OCI-LY7 (cell line): ENCODE measurements around the gene KREMEN2. TPM values are rescaled to one million over a fixed set of nuclear protein-coding genes. Genes with fewer than 3 reads are reported as not detected.

ENCODE experiments used
- BruUV-seq: library from RNA; stranded (reverse); fragments of 400-500 nt; replicated peaks from 2 replicates; lab custom pipeline; 2021; lab: Mats Ljungman, UMichigan
- CTCF ChIA-PET: fragments of 300-600 bp; sonication (Branson Sonifier 250); formaldehyde crosslinking; loops from one replicate; lab custom pipeline; 2022; ENCODE audit warnings: antibody characterized with exemption; ENCODE audit not compliant: unreplicated experiment; lab: Charles Lee
- POLR2A ChIA-PET: fragments of 300-600 bp; sonication (Branson Sonifier 250); formaldehyde crosslinking; loops from one replicate; lab custom pipeline; 2022; ENCODE audit warnings: antibody characterized with exemption; lab: Charles Lee
- DNase-seq: peaks from one replicate; pipeline ENCODE4 v3.0.0-alpha.2; 2015; ENCODE audit warnings: low spot score
- H2AFZ ChIP-seq: fragments of 200-600 bp; sonication (generic), shearing (Covaris generic); 2 replicates; pipeline ENCODE4 v1.6.1; 2014; ENCODE audit warnings: mild to moderate bottlenecking, antibody characterized with exemption, low read length, moderate library complexity
- H3K27ac ChIP-seq: fragments of 200-600 bp; sonication (generic); 2 replicates; pipeline ENCODE4 v1.5.1; 2014; ENCODE audit warnings: mixed run types, low read depth, mild to moderate bottlenecking, moderate library complexity, low read length, inconsistent platforms; ENCODE audit not compliant: poor library complexity, severe bottlenecking
- H3K36me3 ChIP-seq: fragments of 200-600 bp; sonication (generic); 2 replicates; pipeline ENCODE4 v1.6.1; 2014; ENCODE audit warnings: mild to moderate bottlenecking, antibody characterized with exemption, low read length, moderate library complexity, mixed read lengths; ENCODE audit not compliant: insufficient read depth
- H3K4me1 ChIP-seq: fragments of 200-600 bp; sonication (generic); 2 replicates; pipeline ENCODE4 v1.5.1; 2014; ENCODE audit warnings: mild to moderate bottlenecking, low read length; ENCODE audit not compliant: insufficient read depth, poor library complexity, severe bottlenecking
- H3K4me2 ChIP-seq: fragments of 200-600 bp; sonication (generic); 2 replicates; pipeline ENCODE4 v1.6.1; 2014; ENCODE audit warnings: mild to moderate bottlenecking, low read length
- H3K4me3 ChIP-seq: fragments of 200-600 bp; sonication (generic); 2 replicates; pipeline ENCODE4 v1.5.1; 2014; ENCODE audit warnings: mild to moderate bottlenecking, low read depth, low read length; ENCODE audit not compliant: poor library complexity, severe bottlenecking
- H3K79me2 ChIP-seq: fragments of 200-600 bp; sonication (generic); 2 replicates; pipeline ENCODE4 v1.6.1; 2016; ENCODE audit warnings: low read depth, mild to moderate bottlenecking, low read length, moderate library complexity, mixed read lengths; ENCODE audit not compliant: insufficient read depth
- H3K9me2 ChIP-seq: fragments of 200-600 bp; sonication (generic); 2 replicates; pipeline ENCODE4 v1.6.1; 2016; ENCODE audit warnings: mild to moderate bottlenecking, low read length, mixed read lengths; ENCODE audit not compliant: insufficient read depth
- H3K9me3 ChIP-seq: fragments of 200-600 bp; sonication (generic); 2 replicates; pipeline ENCODE4 v1.6.1; 2014; ENCODE audit warnings: mild to moderate bottlenecking, mixed run types, low read length, mixed read lengths
- H4K20me1 ChIP-seq: fragments of 200-600 bp; sonication (generic); 2 replicates; pipeline ENCODE4 v1.6.1; 2014; ENCODE audit warnings: mild to moderate bottlenecking, antibody characterized with exemption, low read length, moderate library complexity, mixed read lengths; ENCODE audit not compliant: insufficient read depth
- EZH2phosphoT487 ChIP-seq: fragments of 200-600 bp; sonication (generic); IDR thresholded peaks from 2 replicates; pipeline ENCODE4 v1.6.1; 2018; ENCODE audit warnings: low read depth, borderline replicate concordance, mild to moderate bottlenecking, mixed run types, antibody characterized with exemption, low read length, moderate library complexity, mixed read lengths
- intact Hi-C: fragments of 100-400 bp; cut with micrococcal nuclease; formaldehyde crosslinking; loops from one replicate; pipeline ENCODE4 v1.10.0; 2022; ENCODE audit not compliant: unreplicated experiment
- total RNA-seq, 2 experiments: library from RNA; depleted of rRNA in 1 of 2; stranded (reverse); fragments of >200 nt in 1 of 2; shearing (Covaris generic) in 1 of 2; gene quantifications; 2 replicates each; pipeline ENCODE4 v1.2.3, GENCODE V29; 2014 to 2022
- TF ChIP-seq, protein P1 (sequence below): fragments of 200-600 bp; sonication (generic); conservative IDR thresholded peaks from 2 replicates; pipeline ENCODE4 v1.5.1; 2014; ENCODE audit warnings: mild to moderate bottlenecking, antibody characterized with exemption, low read length, moderate library complexity, mixed read lengths

KREMEN2 gene
- total RNA-seq, 2 experiments from 2014 or later, result 0.09 TPM; not detected in 1

DNA sequence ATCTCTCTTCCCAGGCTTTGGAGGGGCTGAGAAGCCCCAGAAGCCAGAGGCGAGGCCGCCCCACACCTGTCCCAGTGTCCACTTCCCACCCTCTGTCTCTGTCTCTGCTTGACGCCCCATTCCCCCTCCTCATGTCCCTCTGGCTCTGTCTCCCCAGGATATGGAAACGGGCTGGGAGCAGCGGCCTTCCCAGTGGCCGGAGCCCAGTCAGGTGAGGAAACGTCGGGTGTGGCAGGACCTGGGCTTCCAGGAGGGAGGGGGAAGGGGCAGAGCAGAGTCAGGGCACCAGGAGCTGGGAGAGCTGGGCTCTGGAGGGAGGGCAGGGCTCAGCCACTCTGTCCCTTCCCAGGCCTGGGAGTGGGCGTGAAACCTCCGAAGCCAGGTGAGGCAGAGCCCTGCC is 26.8 kb downstream of the KREMEN2 start:
- H2AFZ ChIP-seq, result no peak overlapping the region
- BruUV-seq, result no TSS peak
- TF ChIP-seq, protein P1, sequence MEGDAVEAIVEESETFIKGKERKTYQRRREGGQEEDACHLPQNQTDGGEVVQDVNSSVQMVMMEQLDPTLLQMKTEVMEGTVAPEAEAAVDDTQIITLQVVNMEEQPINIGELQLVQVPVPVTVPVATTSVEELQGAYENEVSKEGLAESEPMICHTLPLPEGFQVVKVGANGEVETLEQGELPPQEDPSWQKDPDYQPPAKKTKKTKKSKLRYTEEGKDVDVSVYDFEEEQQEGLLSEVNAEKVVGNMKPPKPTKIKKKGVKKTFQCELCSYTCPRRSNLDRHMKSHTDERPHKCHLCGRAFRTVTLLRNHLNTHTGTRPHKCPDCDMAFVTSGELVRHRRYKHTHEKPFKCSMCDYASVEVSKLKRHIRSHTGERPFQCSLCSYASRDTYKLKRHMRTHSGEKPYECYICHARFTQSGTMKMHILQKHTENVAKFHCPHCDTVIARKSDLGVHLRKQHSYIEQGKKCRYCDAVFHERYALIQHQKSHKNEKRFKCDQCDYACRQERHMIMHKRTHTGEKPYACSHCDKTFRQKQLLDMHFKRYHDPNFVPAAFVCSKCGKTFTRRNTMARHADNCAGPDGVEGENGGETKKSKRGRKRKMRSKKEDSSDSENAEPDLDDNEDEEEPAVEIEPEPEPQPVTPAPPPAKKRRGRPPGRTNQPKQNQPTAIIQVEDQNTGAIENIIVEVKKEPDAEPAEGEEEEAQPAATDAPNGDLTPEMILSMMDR, result no peak
- no peak for TF ChIP-seq EZH2phosphoT487
- DNase-seq, result no peak
- no peaks in the 10 kb centered on the region for H3K9me3 ChIP-seq
- H3K36me3 ChIP-seq, result no peaks in the 10 kb centered on the region
- no peak overlapping the region for H3K27ac ChIP-seq
- no peaks in the 10 kb centered on the region for H4K20me1 ChIP-seq
- intact Hi-C loops, result no loop called here
- POLR2A ChIA-PET, result no interaction called here
- no peaks in the 10 kb centered on the region for H3K9me2 ChIP-seq
- no peaks in the 10 kb centered on the region for H3K4me1 ChIP-seq
- no peak overlapping the region for H3K4me2 ChIP-seq
- CTCF ChIA-PET, result no interaction called here
- H3K79me2 ChIP-seq, result no peaks in the 10 kb centered on the region
- no peak overlapping the region for H3K4me3 ChIP-seq

DNA sequence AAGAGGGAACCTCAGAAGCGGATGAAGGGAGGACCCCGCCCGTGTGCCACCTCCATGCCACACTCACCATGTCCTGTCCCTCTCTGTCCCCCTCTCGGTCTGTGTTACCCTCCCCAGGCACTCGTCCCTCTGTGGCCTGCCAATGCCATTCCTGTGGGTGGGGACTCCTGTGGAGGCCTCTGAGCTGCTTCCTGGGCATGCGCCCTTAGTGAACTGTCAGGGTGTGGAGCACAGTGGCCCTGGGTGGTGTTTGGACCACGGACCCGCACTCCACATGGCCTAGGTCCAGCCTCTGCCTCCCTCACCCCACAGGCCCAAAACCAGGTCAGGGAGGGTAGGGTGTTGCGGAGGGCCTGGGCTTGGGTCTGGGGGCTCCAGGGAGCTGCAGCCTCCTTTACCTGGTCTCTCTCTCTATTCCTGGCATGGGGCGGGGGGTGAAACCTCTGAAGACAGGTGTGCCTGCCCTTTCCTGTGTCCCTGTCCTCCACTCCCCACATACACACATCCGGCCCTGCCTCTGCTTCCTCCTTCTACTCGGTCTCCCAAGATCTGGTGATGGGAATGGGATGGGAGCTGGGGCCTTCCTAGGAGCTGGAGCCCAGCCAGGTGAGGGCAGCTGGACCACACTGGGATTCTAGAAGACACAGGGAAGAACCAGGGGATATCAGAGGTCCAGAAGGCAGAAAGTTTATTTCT is 27.6 kb downstream of the KREMEN2 start:
- no peaks in the 10 kb centered on the region for H3K36me3 ChIP-seq
- H3K4me3 ChIP-seq, result no peak overlapping the region
- no peaks in the 10 kb centered on the region for H4K20me1 ChIP-seq
- no peak overlapping the region for H2AFZ ChIP-seq
- TF ChIP-seq, protein P1, result no peak
- TF ChIP-seq EZH2phosphoT487, result no peak
- no TSS peak for BruUV-seq
- ChIA-PET POLR2A (no interaction called here), CTCF (no interaction called here)
- H3K4me2 ChIP-seq, result no peak overlapping the region
- intact Hi-C loops, result no loop called here
- no peak overlapping the region for H3K27ac ChIP-seq
- no peaks in the 10 kb centered on the region for H3K9me3 ChIP-seq
- no peaks in the 10 kb centered on the region for H3K4me1 ChIP-seq
- no peaks in the 10 kb centered on the region for H3K9me2 ChIP-seq
- DNase-seq, result no peak
- H3K79me2 ChIP-seq, result no peaks in the 10 kb centered on the region

DNA sequence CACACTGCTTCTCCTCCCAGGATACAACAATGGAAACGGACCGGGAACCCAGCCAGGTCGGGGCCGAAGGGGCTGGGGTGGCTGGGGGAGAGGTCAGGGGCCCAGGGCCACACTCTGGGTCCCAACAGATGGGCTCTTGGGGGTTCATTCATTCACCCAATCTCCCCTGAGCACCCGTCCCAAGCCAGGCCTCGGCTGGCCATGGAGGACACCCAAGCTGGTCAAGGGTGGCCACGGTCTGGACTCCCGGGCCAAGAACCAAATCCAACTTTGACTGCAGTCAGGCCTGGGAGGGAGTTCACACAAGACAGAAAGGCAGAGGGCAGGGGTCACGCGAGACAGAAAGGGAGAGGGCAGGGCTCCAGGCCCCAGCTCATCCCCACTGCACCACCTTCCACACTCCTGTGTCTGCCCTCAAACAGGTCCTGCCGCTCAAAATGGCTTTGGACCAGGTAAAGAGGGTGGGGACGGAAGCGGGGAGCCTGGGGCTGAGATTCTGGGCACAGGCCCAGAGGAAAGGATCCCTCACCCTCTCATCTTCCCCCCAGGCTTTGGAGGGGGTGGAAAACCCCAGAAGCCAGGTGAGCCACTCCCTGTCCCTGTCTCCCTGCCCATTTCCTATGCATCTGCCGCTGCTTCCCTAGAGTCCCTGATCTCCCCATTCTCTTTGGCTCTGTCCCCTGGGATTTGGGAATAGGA is 28.5 kb downstream of the KREMEN2 start:
- Histone ChIP-seq H2AFZ (no peak overlapping the region), H3K9me2 (no peaks in the 10 kb centered on the region), H3K9me3 (no peaks in the 10 kb centered on the region), H3K79me2 (no peaks in the 10 kb centered on the region), H3K4me2 (no peak overlapping the region), H3K36me3 (no peaks in the 10 kb centered on the region), H3K4me3 (no peak overlapping the region), H3K4me1 (no peaks in the 10 kb centered on the region), H3K27ac (no peak overlapping the region), H4K20me1 (no peaks in the 10 kb centered on the region)
- no peak for DNase-seq
- BruUV-seq, result no TSS peak
- intact Hi-C loops, result no loop called here
- POLR2A ChIA-PET, result no interaction called here
- TF ChIP-seq, protein P1, result no peak
- no peak for TF ChIP-seq EZH2phosphoT487
- CTCF ChIA-PET, result no interaction called here
